Right atrium auricular region (tissue), 2 donors: Measurements from ENCODE around the gene ENPP6. TPM values are rescaled to one million over a fixed set of nuclear protein-coding genes. Genes with fewer than 3 reads are reported as not detected.
A peak's percentile ranks its signal among the peaks of the same experiment; 100 is the strongest.

Experiments
- DNase-seq: peaks from one replicate; pipeline ENCODE4 v3.0.0-alpha.2; 2019; ENCODE audit warnings: low spot score
- H3K27ac ChIP-seq, 2 donors: fragments of 200-600 bp; sonication (generic); 1 replicate in 1 of 2; 2 replicates in 1 of 2; pipeline ENCODE4 v1.5.1; 2016 to 2019
- H3K27me3 ChIP-seq, 2 donors: fragments of 200-600 bp; sonication (generic); one replicate each; pipeline versions ENCODE4 v1.5.1 to v1.6.0; 2017 to 2019
- H3K36me3 ChIP-seq: fragments of 200-600 bp; sonication (generic); one replicate; pipeline ENCODE4 v1.5.1; 2016
- H3K4me1 ChIP-seq, 2 donors: fragments of 200-600 bp; sonication (generic); one replicate each; pipeline versions ENCODE4 v1.5.1 to v1.6.0; 2017 to 2019
- H3K4me3 ChIP-seq, 2 donors: fragments of 200-600 bp; sonication (generic); 1 replicate in 1 of 2; 2 replicates in 1 of 2; pipeline ENCODE4 v1.5.1; 2017 to 2019; ENCODE audit warnings: mild to moderate bottlenecking in 1 of 2, moderate library complexity in 1 of 2
- H3K9me3 ChIP-seq, 2 donors: fragments of 200-600 bp; sonication (generic); one replicate each; pipeline ENCODE4 v1.5.1; 2019
- CTCF ChIP-seq, 2 donors: fragments of 200-600 bp; sonication (generic); IDR thresholded peaks; one replicate each; pipeline ENCODE4 v1.5.1; 2019; ENCODE audit warnings: antibody characterized with exemption in 2 of 2
- total RNA-seq, 2 donors: library from RNA; depleted of rRNA; stranded (reverse); fragments of >200 nt; gene quantifications; one replicate each; pipeline ENCODE4 v1.1.0, GENCODE V29; 2016

The ENPP6 gene
- not detected for total RNA-seq

GRCh38 chr4:184217634-184218033, at the start of gene ENPP6:
ENPP6 (minus strand) TSS chr4:184217873; CDS start chr4:184217819, 54 bp downstream.
- no peaks in the 10 kb centered on the region for H3K27me3 ChIP-seq
- H3K27ac ChIP-seq = no peak within 1 kb of the TSS
- H3K9me3 ChIP-seq = no peaks in the 10 kb centered on the region
- no peak for DNase-seq
- TF ChIP-seq CTCF (IDR thresholded peaks at IDR 0.05) = no peak
- no peak within 1 kb of the TSS for H3K4me3 ChIP-seq
- H3K36me3 ChIP-seq = no peaks in the 10 kb centered on the region
- no peaks in the 10 kb centered on the region for H3K4me1 ChIP-seq

GRCh38 chr4:184267206-184267608, 49.5 kb upstream of the ENPP6 start:
- H3K27ac ChIP-seq = no peak overlapping the region
- H3K9me3 ChIP-seq = no peaks in the 10 kb centered on the region
- H3K36me3 ChIP-seq = no peaks in the 10 kb centered on the region
- TF ChIP-seq CTCF (IDR thresholded peaks at IDR 0.05) = no peak
- peaks cover 0 to 7% of the 10 kb centered on the region in 2 donors for H3K4me1 ChIP-seq
- H3K27me3 ChIP-seq = no peaks in the 10 kb centered on the region
- H3K4me3 ChIP-seq = no peak overlapping the region
- DNase-seq = peak; percentile 28

GRCh38 chr4:184265546-184266351, 48.1 kb upstream of the ENPP6 start:
- DNase-seq = peak; percentile 58
- no peak for TF ChIP-seq CTCF (IDR thresholded peaks at IDR 0.05)
- no peaks in the 10 kb centered on the region for H3K9me3 ChIP-seq
- no peaks in the 10 kb centered on the region for H3K27me3 ChIP-seq
- no peak overlapping the region for H3K27ac ChIP-seq
- H3K36me3 ChIP-seq = no peaks in the 10 kb centered on the region
- H3K4me1 ChIP-seq = peaks cover 0 to 7% of the 10 kb centered on the region in 2 donors
- H3K4me3 ChIP-seq = peak overlapping the region in 1 of 2 donors; percentile 22

GRCh38 chr4:184263910-184264732, 46.4 kb upstream of the ENPP6 start:
- peaks cover 0 to 7% of the 10 kb centered on the region in 2 donors for H3K4me1 ChIP-seq
- peak; percentile 80 to 94 for TF ChIP-seq CTCF (IDR thresholded peaks at IDR 0.05)
- peak; percentile 96 for DNase-seq
- no peak overlapping the region for H3K4me3 ChIP-seq
- no peaks in the 10 kb centered on the region for H3K36me3 ChIP-seq
- no peak overlapping the region for H3K27ac ChIP-seq
- no peaks in the 10 kb centered on the region for H3K9me3 ChIP-seq
- no peaks in the 10 kb centered on the region for H3K27me3 ChIP-seq

- no peak for TF ChIP-seq CTCF (IDR thresholded peaks at IDR 0.05)
Observed at GRCh38 chr4:184263461-184263860, 45.8 kb upstream of the ENPP6 start.

More at GRCh38 chr4:184263461-184263860, 45.8 kb upstream of the ENPP6 start:
- DNase-seq = no peak
- H3K9me3 ChIP-seq = no peaks in the 10 kb centered on the region
- H3K4me1 ChIP-seq = peaks cover 0 to 7% of the 10 kb centered on the region in 2 donors
- H3K4me3 ChIP-seq = no peak overlapping the region
- H3K27me3 ChIP-seq = no peaks in the 10 kb centered on the region
- no peaks in the 10 kb centered on the region for H3K36me3 ChIP-seq
- no peak overlapping the region for H3K27ac ChIP-seq
